Right lobe of liver (tissue), 6 donors: Measurements from ENCODE around the gene HSD17B2. TPM values are rescaled to one million over a fixed set of nuclear protein-coding genes. Genes with fewer than 3 reads are reported as not detected.
A peak's percentile ranks its signal among the peaks of the same experiment; 100 is the strongest.

Experiments
- ATAC-seq, 4 donors: fragments of 200-7000 bp; cut with Tn5 transposase; one replicate each; pipeline ENCODE4 v1.9.1; 2020; ENCODE audit warnings: mild to moderate bottlenecking in 4 of 4, moderate library complexity in 4 of 4
- DNase-seq, 3 donors: peaks; one replicate each; pipeline ENCODE4 v3.0.0-alpha.2; 2020
- H3K27ac ChIP-seq, 3 donors: fragments of 200-600 bp; one replicate each; pipeline ENCODE4 v1.8.0; 2022
- H3K27me3 ChIP-seq, 2 donors: fragments of 200-600 bp; one replicate each; pipeline ENCODE4 v1.8.0; 2022
- H3K36me3 ChIP-seq, 4 donors: fragments of 200-600 bp; sonication (generic) in 1 of 4; one replicate each; pipeline versions ENCODE4 v1.5.1 to v1.8.0; 2017 to 2022; ENCODE audit warnings: control low read depth in 1 of 4
- H3K4me1 ChIP-seq, 4 donors: fragments of 200-600 bp; sonication (generic) in 1 of 4; one replicate each; pipeline versions ENCODE4 v1.5.1 to v1.8.0; 2017 to 2022; ENCODE audit warnings: control low read depth in 1 of 4
- H3K4me3 ChIP-seq, 3 donors: fragments of 200-600 bp; one replicate each; pipeline ENCODE4 v1.8.0; 2022
- H3K9me3 ChIP-seq, 4 donors: fragments of 200-600 bp; sonication (generic) in 1 of 4; one replicate each; pipeline versions ENCODE4 v1.5.1 to v1.8.0; 2017 to 2022; ENCODE audit warnings: control low read depth in 1 of 4
- CTCF ChIP-seq, 4 donors: fragments of 200-600 bp in 3 of 4; fragments of 450-650 bp in 1 of 4; IDR thresholded peaks; one replicate each; pipeline versions ENCODE4 v1.5.1 to v1.8.0; 2016 to 2022; ENCODE audit warnings: antibody characterized with exemption in 4 of 4, mild to moderate bottlenecking in 2 of 4
- POLR2A ChIP-seq: fragments of 450-650 bp; IDR thresholded peaks from one replicate; pipeline ENCODE4 v1.6.1; 2017; ENCODE audit warnings: antibody characterized with exemption, mild to moderate bottlenecking
- WGBS: methylation state at CpG from one replicate; pipeline ENCODE4 v1.1.6; 2018; ENCODE audit warnings: low coverage, low lambda C conversion rate; ENCODE audit not compliant: insufficient coverage; ENCODE audit errors: missing lambda C conversion rate; 5-methylcytosine and 5-hydroxymethylcytosine counted together
- intact Hi-C, 2 donors: fragments of 100-400 bp; cut with DNase I; formaldehyde crosslinking; loops; one replicate each; pipeline versions ENCODE4 v1.11.2 to v1.14.1; 2022
- long read RNA-seq: library from polyadenylated mRNA; unstranded; transcript quantifications from one replicate; pipeline ENCODE4 v2.0.0, GENCODE V29; 2019
- total RNA-seq, 6 experiments: library from RNA; depleted of rRNA in 2 of 6; stranded (reverse); fragments of >200 nt in 2 of 6; fragmentation: NEBNext Ultra II Directional in 3 of 6; extraction: Animal tissue kit (Norgen Biotek cat#: 25700) in 3 of 6; gene quantifications; one replicate each; pipeline versions ENCODE4 v1.1.0 to v1.2.4, GENCODE V29; 2016 to 2023
- donor health status: DM: no; HTN: yes; CAD: no.
- donor health status: DM: no; HTN: no; CAD: no.
- donor health status: DM: no; HTN: no; CAD: no.
- donor health status: DM: no; HTN: yes; CAD: no.
- donor health status: DM: no; HTN: yes; CAD: no.

The HSD17B2 gene
- 100 to 1,000 TPM in 1 of 6 experiments, 10 to 100 TPM in 5; 65.2 to 144 (median 84.7) TPM for total RNA-seq
- long read RNA-seq, transcript HSD17B2-205 (5 exons, 865 nt), result minor isoform, 5 of 40 reads
- long read RNA-seq, transcript HSD17B2-201 (5 exons, 1,455 nt), result major isoform, 19 of 40 reads
- long read RNA-seq, partial matches to known transcripts, result 10 of 40 reads
- long read RNA-seq, other reads (novel, unspliced or antisense), result 6 of 40 reads

DNA sequence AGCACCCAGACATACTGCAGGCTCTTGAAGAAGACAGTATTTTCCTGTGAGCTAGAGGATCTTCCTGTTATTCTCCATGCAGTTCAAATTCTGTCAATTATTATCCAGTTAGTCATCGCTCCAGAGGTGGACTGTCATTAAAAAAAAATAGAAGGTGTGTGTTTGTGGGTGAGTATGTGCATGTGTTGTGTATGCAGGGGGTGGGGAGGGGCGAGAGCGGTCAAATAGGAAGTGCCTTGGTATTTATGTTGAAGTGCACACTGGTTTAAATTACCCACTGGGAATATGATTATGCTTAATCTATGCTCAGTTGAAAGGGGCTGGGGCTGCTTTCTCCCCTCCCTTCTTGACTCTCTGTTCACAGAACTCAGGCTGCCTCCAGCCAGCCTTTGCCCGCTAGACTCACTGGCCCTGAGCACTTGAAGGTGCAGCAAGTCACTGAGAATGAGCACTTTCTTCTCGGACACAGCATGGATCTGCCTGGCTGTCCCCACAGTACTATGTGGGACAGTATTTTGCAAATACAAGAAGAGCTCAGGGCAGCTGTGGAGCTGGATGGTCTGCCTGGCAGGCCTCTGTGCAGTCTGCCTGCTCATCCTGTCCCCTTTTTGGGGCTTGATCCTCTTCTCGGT, at the start of gene HSD17B2:
Gene HSD17B2 (plus strand): TSS at position 273 of the 632 bp plus-strand sequence. CDS start 172 bp downstream, at position 445.
- H3K36me3 ChIP-seq, result no peaks in the 10 kb centered on the region
- peaks cover 0 to 40% (median 7%) of the 10 kb centered on the region in 4 donors for H3K4me1 ChIP-seq
- peak within 1 kb of the TSS; percentile 50 to 67 (median 52) for H3K4me3 ChIP-seq
- H3K9me3 ChIP-seq, result no peaks in the 10 kb centered on the region
- 23% methylated on average over 4 of the region's 6 CpGs for WGBS
- peak; percentile 64 to 75 (median 72) for DNase-seq
- peak within 1 kb of the TSS; percentile 81 to 94 (median 81) for H3K27ac ChIP-seq
- no peak for TF ChIP-seq CTCF (IDR thresholded peaks at IDR 0.05)
- peak; percentile 73 for TF ChIP-seq POLR2A
- peak; percentile 70 to 80 (median 76) for ATAC-seq
- intact Hi-C loops, result loop anchor here in 1 of 2 donors (10.0 kb wide), 1 partner anchor 50 kb away; no protein-coding TSS in a partner anchor
- no peaks in the 10 kb centered on the region for H3K27me3 ChIP-seq

DNA sequence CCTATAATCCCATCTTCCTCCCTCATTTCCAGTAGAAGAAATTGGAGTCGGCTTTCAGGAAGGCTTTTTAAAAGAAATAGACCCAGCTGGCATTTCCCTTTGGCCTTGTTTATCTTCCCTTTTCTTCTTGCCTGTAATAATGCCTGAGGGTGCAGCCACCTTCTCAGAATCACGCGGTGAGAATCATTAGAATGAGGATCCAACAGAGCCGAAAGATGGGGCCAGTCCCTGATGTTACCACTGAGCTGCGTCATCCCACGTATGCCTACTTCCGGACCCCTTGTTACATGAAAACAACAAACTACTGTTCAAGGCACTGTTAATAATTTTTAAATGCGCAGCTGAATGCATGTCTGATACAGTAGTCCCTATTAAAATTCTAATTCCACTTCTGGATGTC, 47.9 kb upstream of the HSD17B2 start:
- Histone ChIP-seq H3K4me3 (no peak overlapping the region), H3K9me3 (no peaks in the 10 kb centered on the region), H3K27ac (no peak overlapping the region), H3K4me1 (no peaks in the 10 kb centered on the region), H3K36me3 (no peaks in the 10 kb centered on the region), H3K27me3 (no peaks in the 10 kb centered on the region)
- ATAC-seq (no peak), DNase-seq (no peak)
- 83% methylated on average over 8 of the region's 8 CpGs for WGBS
- TF ChIP-seq POLR2A, result no peak
- no peak for TF ChIP-seq CTCF (IDR thresholded peaks at IDR 0.05)
- intact Hi-C loops, result no loop called here

DNA sequence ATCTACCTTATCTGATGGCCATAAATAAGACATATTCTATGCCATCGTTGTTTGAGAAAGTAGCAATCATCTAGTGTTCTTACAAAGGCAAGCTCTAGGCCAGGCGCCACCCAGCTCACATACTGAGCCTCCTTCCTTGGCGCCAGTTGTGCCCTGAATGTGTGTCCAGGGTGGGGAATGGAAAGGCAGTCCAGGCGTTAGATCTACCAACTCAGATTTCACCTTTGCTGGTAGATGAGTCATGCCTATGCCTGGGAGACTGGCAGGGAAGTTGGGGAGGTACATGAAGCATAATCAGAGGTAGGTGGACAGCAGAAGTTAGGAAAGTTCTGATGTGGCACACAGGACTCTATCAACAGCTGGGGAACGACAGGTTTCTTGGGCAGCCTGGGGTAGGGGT, 47.3 kb upstream of the HSD17B2 start:
- H3K9me3 ChIP-seq, result no peaks in the 10 kb centered on the region
- no peak overlapping the region for H3K4me3 ChIP-seq
- intact Hi-C loops, result no loop called here
- no peaks in the 10 kb centered on the region for H3K36me3 ChIP-seq
- DNase-seq (no peak), ATAC-seq (no peak)
- H3K4me1 ChIP-seq, result no peaks in the 10 kb centered on the region
- TF ChIP-seq CTCF (IDR thresholded peaks at IDR 0.05), result no peak
- no peak for TF ChIP-seq POLR2A
- H3K27ac ChIP-seq, result no peak overlapping the region
- WGBS, result 65% methylated on average over 4 of the region's 5 CpGs
- H3K27me3 ChIP-seq, result no peaks in the 10 kb centered on the region

GRCh38 chr16:81992859-81993258, 42.2 kb upstream of the HSD17B2 start:
- WGBS, result 38% methylated on average over 1 of the region's 3 CpGs
- Histone ChIP-seq H3K4me1 (no peaks in the 10 kb centered on the region), H3K27ac (no peak overlapping the region), H3K9me3 (no peaks in the 10 kb centered on the region), H3K36me3 (no peaks in the 10 kb centered on the region), H3K27me3 (no peaks in the 10 kb centered on the region), H3K4me3 (no peak overlapping the region)
- no peak for DNase-seq
- intact Hi-C loops, result no loop called here
- ATAC-seq, result no peak
- TF ChIP-seq POLR2A, result no peak
- no peak for TF ChIP-seq CTCF (IDR thresholded peaks at IDR 0.05)
